ENCODE measurements around the gene LRRC7. TPM values are rescaled to one million over a fixed set of nuclear protein-coding genes. Genes with fewer than 3 reads are reported as not detected.

LRRC7 gene
- total RNA-seq, 1 donor from 2014 or later: 7.8 TPM

DNA sequence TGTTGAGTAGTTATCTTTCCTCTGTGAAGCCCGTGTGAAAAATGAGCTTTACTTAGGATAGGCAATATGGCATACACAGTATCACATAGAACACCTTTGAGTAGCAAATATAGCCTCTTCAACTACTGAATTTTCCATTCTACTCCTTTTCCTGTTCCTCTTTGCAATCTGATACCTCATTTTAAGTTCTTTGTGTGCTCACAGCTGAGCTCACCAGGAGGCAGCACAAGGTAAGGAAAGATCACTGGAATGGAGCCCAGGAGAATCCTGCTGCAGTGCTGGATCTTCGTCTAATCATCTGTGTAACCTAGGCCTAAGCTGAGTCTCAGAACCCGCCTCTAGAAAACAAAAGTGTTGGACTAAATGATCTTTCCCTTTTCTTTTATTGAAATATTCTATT is 466.7 kb downstream of the LRRC7 start:
- no peaks in the 10 kb centered on the region for H3K36me3 Mint-ChIP-seq (ENCODE audit: insufficient read depth)
- no peaks in the 10 kb centered on the region for H3K27me3 Mint-ChIP-seq
- no peak overlapping the region for H3K4me3 Mint-ChIP-seq (ENCODE audit: low read depth)
- no peak for DNase-seq (ENCODE audit: low spot score, unreplicated experiment)
- no peak overlapping the region for H3K27ac Mint-ChIP-seq
- no peaks in the 10 kb centered on the region for H3K4me1 Mint-ChIP-seq (ENCODE audit: low read depth)
- H3K9me3 Mint-ChIP-seq (ENCODE audit: low read depth): no peaks in the 10 kb centered on the region
- TF ChIP-seq, protein P1, sequence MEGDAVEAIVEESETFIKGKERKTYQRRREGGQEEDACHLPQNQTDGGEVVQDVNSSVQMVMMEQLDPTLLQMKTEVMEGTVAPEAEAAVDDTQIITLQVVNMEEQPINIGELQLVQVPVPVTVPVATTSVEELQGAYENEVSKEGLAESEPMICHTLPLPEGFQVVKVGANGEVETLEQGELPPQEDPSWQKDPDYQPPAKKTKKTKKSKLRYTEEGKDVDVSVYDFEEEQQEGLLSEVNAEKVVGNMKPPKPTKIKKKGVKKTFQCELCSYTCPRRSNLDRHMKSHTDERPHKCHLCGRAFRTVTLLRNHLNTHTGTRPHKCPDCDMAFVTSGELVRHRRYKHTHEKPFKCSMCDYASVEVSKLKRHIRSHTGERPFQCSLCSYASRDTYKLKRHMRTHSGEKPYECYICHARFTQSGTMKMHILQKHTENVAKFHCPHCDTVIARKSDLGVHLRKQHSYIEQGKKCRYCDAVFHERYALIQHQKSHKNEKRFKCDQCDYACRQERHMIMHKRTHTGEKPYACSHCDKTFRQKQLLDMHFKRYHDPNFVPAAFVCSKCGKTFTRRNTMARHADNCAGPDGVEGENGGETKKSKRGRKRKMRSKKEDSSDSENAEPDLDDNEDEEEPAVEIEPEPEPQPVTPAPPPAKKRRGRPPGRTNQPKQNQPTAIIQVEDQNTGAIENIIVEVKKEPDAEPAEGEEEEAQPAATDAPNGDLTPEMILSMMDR (IDR thresholded peaks at IDR 0.05; ENCODE audit: unreplicated experiment): peak; percentile 48

DNA sequence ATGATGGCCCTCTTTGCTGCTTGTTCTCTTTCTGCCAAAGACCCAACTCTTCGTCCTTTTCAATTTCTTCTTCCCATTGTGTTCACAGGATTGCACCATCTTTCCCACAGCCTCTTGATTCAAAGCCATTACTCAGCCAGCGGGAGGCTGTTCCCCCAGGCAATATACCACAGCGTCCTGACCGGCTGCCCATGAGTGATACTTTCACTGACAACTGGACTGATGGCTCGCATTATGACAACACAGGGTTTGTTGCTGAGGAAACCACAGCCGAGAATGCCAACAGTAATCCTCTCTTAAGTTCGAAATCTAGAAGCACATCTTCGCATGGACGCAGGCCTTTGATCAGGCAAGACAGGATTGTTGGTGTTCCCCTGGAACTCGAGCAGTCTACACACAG is 470.3 kb downstream of the LRRC7 start:
- no peak for DNase-seq (ENCODE audit: low spot score, unreplicated experiment)
- H3K27ac Mint-ChIP-seq: no peak overlapping the region

DNA sequence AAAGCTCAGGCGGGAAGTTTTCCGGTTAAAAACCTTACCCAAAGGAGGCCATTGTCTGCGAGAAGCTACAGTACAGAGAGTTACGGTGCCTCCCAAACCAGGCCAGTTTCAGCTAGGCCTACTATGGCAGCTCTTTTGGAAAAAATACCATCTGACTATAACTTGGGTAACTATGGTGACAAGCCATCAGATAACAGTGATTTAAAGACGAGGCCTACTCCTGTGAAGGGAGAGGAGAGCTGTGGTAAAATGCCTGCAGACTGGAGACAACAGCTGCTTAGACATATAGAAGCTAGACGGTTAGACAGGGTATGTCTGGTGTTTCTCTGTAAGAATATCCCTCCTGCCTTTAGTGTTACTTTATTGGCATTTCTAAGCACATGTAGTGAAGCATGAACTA is 471.8 kb downstream of the LRRC7 start:
- no peak overlapping the region for H3K27ac Mint-ChIP-seq

More for the DNA sequence above, 470.3 kb downstream of the LRRC7 start:
- H3K4me1 Mint-ChIP-seq (ENCODE audit: low read depth): no peaks in the 10 kb centered on the region
- H3K36me3 Mint-ChIP-seq (ENCODE audit: insufficient read depth): no peaks in the 10 kb centered on the region
- H3K27me3 Mint-ChIP-seq: no peaks in the 10 kb centered on the region
- H3K4me3 Mint-ChIP-seq (ENCODE audit: low read depth): no peak overlapping the region
- TF ChIP-seq, protein P1 (IDR thresholded peaks at IDR 0.05; ENCODE audit: unreplicated experiment): no peak
- H3K9me3 Mint-ChIP-seq (ENCODE audit: low read depth): no peaks in the 10 kb centered on the region

DNA sequence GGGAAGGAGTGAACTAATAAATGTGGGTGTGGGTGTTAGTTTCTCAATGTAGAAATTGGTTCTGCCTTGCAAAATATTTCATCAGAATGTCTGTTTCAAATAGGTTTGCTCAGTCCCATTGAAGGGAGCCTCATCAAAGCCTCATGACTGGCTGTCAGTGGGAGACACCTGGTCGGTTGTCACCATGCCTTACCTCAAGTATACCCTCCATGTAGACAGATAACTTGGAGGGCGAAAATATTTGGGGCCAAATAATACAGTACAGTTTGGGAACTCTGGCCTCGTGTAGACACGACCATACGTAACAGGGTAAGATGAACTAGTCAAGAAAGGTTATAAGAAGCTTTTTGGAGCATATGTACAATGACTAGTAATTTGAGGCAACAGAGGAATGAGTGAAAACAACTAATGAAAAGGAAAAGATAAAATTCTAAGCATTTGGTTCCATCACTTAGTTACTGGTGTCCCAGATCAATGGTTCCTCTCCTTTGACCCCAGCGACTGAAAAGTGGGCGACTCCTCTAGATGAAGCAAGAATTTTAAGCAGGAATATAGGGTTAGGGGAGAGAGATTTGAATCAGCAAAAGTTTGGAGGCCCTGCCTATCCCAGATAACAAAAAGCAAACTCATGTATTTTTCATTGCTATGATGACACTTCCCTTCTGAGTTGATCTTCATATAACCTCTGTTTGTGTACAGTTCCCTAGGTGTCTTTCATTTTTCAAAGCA is 473.8 kb downstream of the LRRC7 start:
- Mint-ChIP-seq H3K9me3 (ENCODE audit: low read depth) (peaks cover 3% of the 10 kb centered on the region), H3K36me3 (ENCODE audit: insufficient read depth) (no peaks in the 10 kb centered on the region), H3K4me1 (ENCODE audit: low read depth) (no peaks in the 10 kb centered on the region), H3K4me3 (ENCODE audit: low read depth) (no peak overlapping the region), H3K27ac (no peak overlapping the region), H3K27me3 (no peaks in the 10 kb centered on the region)
- TF ChIP-seq, protein P1 (IDR thresholded peaks at IDR 0.05; ENCODE audit: unreplicated experiment): no peak
- no peak for DNase-seq (ENCODE audit: low spot score, unreplicated experiment)

More for the DNA sequence above, 471.8 kb downstream of the LRRC7 start:
- Mint-ChIP-seq H3K36me3 (ENCODE audit: insufficient read depth) (no peaks in the 10 kb centered on the region), H3K27me3 (no peaks in the 10 kb centered on the region), H3K4me1 (ENCODE audit: low read depth) (no peaks in the 10 kb centered on the region), H3K4me3 (ENCODE audit: low read depth) (no peak overlapping the region), H3K9me3 (ENCODE audit: low read depth) (no peaks in the 10 kb centered on the region)
- DNase-seq (ENCODE audit: low spot score, unreplicated experiment): no peak
- TF ChIP-seq, protein P1 (IDR thresholded peaks at IDR 0.05; ENCODE audit: unreplicated experiment): no peak

DNA sequence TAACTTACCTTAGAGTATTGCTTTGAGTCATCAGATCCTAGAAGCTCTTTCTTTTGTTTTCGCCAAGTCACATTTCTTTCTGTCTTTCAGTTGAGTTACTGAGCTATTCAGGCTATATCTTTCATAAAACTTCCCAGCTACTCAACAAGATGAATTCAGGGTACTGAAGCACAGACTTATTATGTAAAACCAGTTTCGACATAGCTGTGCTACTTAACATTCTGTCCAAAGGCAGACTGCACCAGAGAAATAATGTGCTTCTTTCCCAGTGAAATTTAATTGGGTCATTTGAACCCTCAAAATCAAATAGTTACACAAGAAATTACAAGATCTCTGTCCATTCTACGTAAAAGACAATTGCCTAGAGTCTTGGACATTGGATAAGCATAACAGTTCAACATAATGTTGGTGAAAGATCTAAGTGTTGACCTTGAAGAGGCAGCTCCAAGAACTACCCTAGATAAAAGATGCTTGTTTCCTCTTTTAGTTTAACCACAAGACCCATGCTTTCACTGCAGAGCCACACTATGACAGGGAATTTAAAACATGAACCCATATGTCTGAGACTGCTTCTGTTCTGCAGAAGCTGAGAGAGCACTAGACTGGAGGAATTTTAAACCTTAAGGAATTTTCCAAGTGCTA is 474.5 kb downstream of the LRRC7 start:
- H3K27me3 Mint-ChIP-seq: no peaks in the 10 kb centered on the region
- no peak overlapping the region for H3K27ac Mint-ChIP-seq
- DNase-seq (ENCODE audit: low spot score, unreplicated experiment): no peak
- H3K4me3 Mint-ChIP-seq (ENCODE audit: low read depth): no peak overlapping the region
- TF ChIP-seq, protein P1 (IDR thresholded peaks at IDR 0.05; ENCODE audit: unreplicated experiment): no peak
- H3K9me3 Mint-ChIP-seq (ENCODE audit: low read depth): peaks cover 3% of the 10 kb centered on the region
- H3K36me3 Mint-ChIP-seq (ENCODE audit: insufficient read depth): no peaks in the 10 kb centered on the region
- no peaks in the 10 kb centered on the region for H3K4me1 Mint-ChIP-seq (ENCODE audit: low read depth)

Measured in progenitor cell of endocrine pancreas (in vitro differentiated cells).